GM21390 (cell line): ENCODE results near the gene PIGU.
"Not testable (repeated sequence)": the region's sequence is repeated elsewhere in the genome, so short reads cannot be mapped to it uniquely, and the experiment has no call there.

Source experiments
- ATAC-seq: cut with Tn5 transposase; IDR thresholded peaks from one replicate; pipeline ENCODE4 v1.9.1; 2021; ENCODE audit not compliant: unreplicated experiment

Gene PIGU

GRCh38 chr20:34706912-34707784 lies 30.3 kb upstream of the PIGU start:
- no peak for ATAC-seq

- ATAC-seq, result no peak
Observed at GRCh38 chr20:34706302-34706875, 29.5 kb upstream of the PIGU start.

- ATAC-seq, result no peak
Observed at GRCh38 chr20:34705397-34706301, 28.8 kb upstream of the PIGU start.

- no peak for ATAC-seq
Observed at GRCh38 chr20:34705008-34705396, 28.1 kb upstream of the PIGU start.

- peak; percentile 45 for ATAC-seq
Observed at GRCh38 chr20:34704177-34705007, 27.5 kb upstream of the PIGU start, which contains the start of gene TP53INP2. Gene TP53INP2, plus strand, starts transcription at chr20:34704344. Its CDS starts 4,396 bp downstream, at chr20:34708740.

GRCh38 chr20:34703424-34704176 lies 26.7 kb upstream of the PIGU start:
- ATAC-seq, result no peak

- no peak for ATAC-seq
Observed at GRCh38 chr20:34703061-34703423, 26.1 kb upstream of the PIGU start.

- ATAC-seq, result no peak
Observed at GRCh38 chr20:34701405-34702085, 24.7 kb upstream of the PIGU start.

- no peak for ATAC-seq
Observed at GRCh38 chr20:34693414-34693813, 16.5 kb upstream of the PIGU start.

GRCh38 chr20:34691838-34692237 lies 14.9 kb upstream of the PIGU start:
- ATAC-seq, result no peak

GRCh38 chr20:34689486-34689885 lies 12.6 kb upstream of the PIGU start:
- no peak for ATAC-seq

GRCh38 chr20:34683667-34684066 lies 6.8 kb upstream of the PIGU start:
- ATAC-seq, result no peak

GRCh38 chr20:34680586-34681175 lies 3.8 kb upstream of the PIGU start:
- ATAC-seq, result no peak

- ATAC-seq, result no peak
Observed at GRCh38 chr20:34675993-34676641, 775 bp downstream of the PIGU start.

- ATAC-seq, result no peak
Observed at GRCh38 chr20:34675561-34675960, 1.3 kb downstream of the PIGU start.

- ATAC-seq, result no peak
Observed at GRCh38 chr20:34673412-34673811, 3.5 kb downstream of the PIGU start.

- ATAC-seq, result no peak
Observed at GRCh38 chr20:34669094-34669493, 7.8 kb downstream of the PIGU start.

GRCh38 chr20:34664751-34665150 lies 12.1 kb downstream of the PIGU start:
- not testable (repeated sequence) for ATAC-seq
